ENCODE data around the gene SLC15A1.

- TF ChIP-seq CTCF (IDR thresholded peaks at IDR 0.05) (no peak), POLR2A (IDR thresholded peaks at IDR 0.05) (no peak)
Measured at GRCh38 chr13:98781905-98782304, 29.4 kb upstream of the SLC15A1 start.
